HEK293T (cell line): ENCODE measurements around the gene DMD.

Source experiments
- CTCF ChIA-PET: fragments of 350-600 bp; formaldehyde crosslinking; extraction: SDS; loops from one replicate; lab custom pipeline; 2021; ENCODE audit warnings: antibody characterized with exemption, inconsistent platforms; lab: Yijun Ruan, JAX
- POLR2A ChIA-PET: fragments of 350-600 bp; formaldehyde crosslinking; extraction: SDS; loops from one replicate; lab custom pipeline; 2020; ENCODE audit warnings: antibody characterized with exemption, inconsistent platforms; lab: Yijun Ruan, JAX
- DNase-seq: peaks from one replicate; pipeline ENCODE4 v3.0.0; 2012; ENCODE audit warnings: mixed read lengths; ENCODE audit errors: extremely low spot score
- ARNT ChIP-seq: fragments of 450-650 bp; IDR thresholded peaks from 2 replicates; pipeline ENCODE4 v1.6.1; 2017; ENCODE audit warnings: mild to moderate bottlenecking
- BHLHE40 ChIP-seq: fragments of 450-650 bp; IDR thresholded peaks from 2 replicates; pipeline ENCODE4 v1.6.1; 2016; ENCODE audit warnings: mild to moderate bottlenecking, moderate library complexity, borderline replicate concordance
- CTBP1 ChIP-seq: fragments of 450-650 bp; IDR thresholded peaks from 2 replicates; pipeline ENCODE4 v1.6.1; 2016; ENCODE audit warnings: borderline replicate concordance
- ELF4 ChIP-seq: fragments of 450-650 bp; IDR thresholded peaks from 2 replicates; pipeline ENCODE4 v1.6.1; 2017; ENCODE audit warnings: antibody characterized with exemption
- FOXA1 ChIP-seq: fragments of 450-650 bp; IDR thresholded peaks from 2 replicates; pipeline ENCODE4 v1.6.1; 2016; ENCODE audit warnings: mild to moderate bottlenecking
- FOXK2 ChIP-seq: fragments of 450-650 bp; IDR thresholded peaks from 2 replicates; pipeline ENCODE4 v1.6.1; 2016; ENCODE audit warnings: mild to moderate bottlenecking
- FOXM1 ChIP-seq: fragments of 450-650 bp; IDR thresholded peaks from 2 replicates; pipeline ENCODE4 v1.6.1; 2017; ENCODE audit warnings: mild to moderate bottlenecking, borderline replicate concordance
- HDGF ChIP-seq: fragments of 450-650 bp; IDR thresholded peaks from 2 replicates; pipeline ENCODE4 v1.6.1; 2017; ENCODE audit warnings: antibody characterized with exemption, borderline replicate concordance
- L3MBTL2 ChIP-seq: fragments of 450-650 bp; conservative IDR thresholded peaks from 2 replicates; pipeline ENCODE4 v1.6.1; 2016; ENCODE audit warnings: mild to moderate bottlenecking
- LEF1 ChIP-seq: fragments of 450-650 bp; IDR thresholded peaks from 2 replicates; pipeline ENCODE4 v1.6.1; 2017; ENCODE audit warnings: mild to moderate bottlenecking, borderline replicate concordance
- NFRKB ChIP-seq: fragments of 450-650 bp; IDR thresholded peaks from 2 replicates; pipeline ENCODE4 v1.6.1; 2016; ENCODE audit warnings: mild to moderate bottlenecking, moderate library complexity
- SP1 ChIP-seq: fragments of 450-650 bp; IDR thresholded peaks from 2 replicates; pipeline ENCODE4 v1.6.1; 2017
- SUZ12 ChIP-seq: fragments of 450-650 bp; IDR thresholded peaks from 2 replicates; pipeline ENCODE4 v1.6.1; 2016; ENCODE audit warnings: mild to moderate bottlenecking
- TARDBP ChIP-seq: fragments of 450-650 bp; IDR thresholded peaks from 2 replicates; pipeline ENCODE4 v1.6.1; 2016
- ZNF384 ChIP-seq: fragments of 450-650 bp; IDR thresholded peaks from 2 replicates; pipeline ENCODE4 v1.6.1; 2016
- TF ChIP-seq, protein P1 (sequence below): fragments of 450-650 bp; IDR thresholded peaks from 2 replicates; pipeline ENCODE4 v1.6.1; 2016

The DMD gene

DNA sequence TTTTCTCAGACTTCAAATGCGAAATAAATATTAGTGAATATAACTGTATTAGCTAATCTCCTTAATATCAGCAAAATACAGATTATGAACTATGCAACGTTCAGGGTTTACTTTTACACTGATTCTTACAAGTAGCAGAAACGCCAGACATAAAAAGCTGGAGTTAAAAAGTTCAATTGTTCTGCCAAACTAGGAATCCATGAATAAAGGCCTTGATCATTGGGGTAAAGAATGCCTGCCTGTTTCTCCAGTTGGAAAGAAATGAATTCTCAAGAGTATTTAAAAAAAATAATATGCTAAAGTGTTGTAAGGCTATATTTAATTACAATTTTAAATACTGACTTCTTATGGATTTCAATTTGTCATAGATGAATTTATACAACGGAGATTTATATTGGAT, 612.2 kb downstream of the DMD start:
- ChIA-PET POLR2A (no interaction called here), CTCF (no interaction called here)
- TF ChIP-seq TARDBP (no peak), BHLHE40 (no peak), SUZ12 (no peak), ELF4 (no peak), FOXA1 (no peak), ZNF384 (no peak), NFRKB (no peak), SP1 (no peak), L3MBTL2 (no peak), FOXK2 (no peak), CTBP1 (no peak), LEF1 (no peak), FOXM1 (no peak), HDGF (no peak), ARNT (no peak)
- TF ChIP-seq, protein P1, sequence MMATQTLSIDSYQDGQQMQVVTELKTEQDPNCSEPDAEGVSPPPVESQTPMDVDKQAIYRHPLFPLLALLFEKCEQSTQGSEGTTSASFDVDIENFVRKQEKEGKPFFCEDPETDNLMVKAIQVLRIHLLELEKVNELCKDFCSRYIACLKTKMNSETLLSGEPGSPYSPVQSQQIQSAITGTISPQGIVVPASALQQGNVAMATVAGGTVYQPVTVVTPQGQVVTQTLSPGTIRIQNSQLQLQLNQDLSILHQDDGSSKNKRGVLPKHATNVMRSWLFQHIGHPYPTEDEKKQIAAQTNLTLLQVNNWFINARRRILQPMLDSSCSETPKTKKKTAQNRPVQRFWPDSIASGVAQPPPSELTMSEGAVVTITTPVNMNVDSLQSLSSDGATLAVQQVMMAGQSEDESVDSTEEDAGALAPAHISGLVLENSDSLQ: no peak
- DNase-seq: no peak

DNA sequence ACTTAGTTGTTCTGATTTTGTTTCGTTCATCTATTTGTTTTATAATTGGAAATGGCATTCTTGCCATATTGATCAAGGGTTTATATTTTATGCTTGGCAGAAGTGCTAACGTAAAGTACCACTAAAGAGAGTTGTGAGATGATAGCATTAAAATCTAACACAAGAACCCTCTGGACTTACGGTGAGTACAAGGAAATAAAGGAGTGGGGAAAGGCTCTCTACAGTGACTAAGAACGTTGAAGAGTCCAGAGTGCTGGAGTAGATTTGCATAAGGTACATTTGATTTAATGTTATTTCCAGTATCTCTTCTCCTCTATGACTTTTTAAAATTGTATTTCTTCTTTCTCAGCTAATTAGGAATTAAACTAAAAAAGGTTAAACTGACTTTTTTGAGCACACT, 612.6 kb downstream of the DMD start:
- TF ChIP-seq, protein P1: no peak
- TF ChIP-seq SP1 (no peak), L3MBTL2 (no peak), NFRKB (no peak), CTBP1 (no peak), FOXK2 (no peak), TARDBP (no peak), ZNF384 (no peak)
- POLR2A ChIA-PET: no interaction called here
- CTCF ChIA-PET: no interaction called here
- DNase-seq: no peak

DNA sequence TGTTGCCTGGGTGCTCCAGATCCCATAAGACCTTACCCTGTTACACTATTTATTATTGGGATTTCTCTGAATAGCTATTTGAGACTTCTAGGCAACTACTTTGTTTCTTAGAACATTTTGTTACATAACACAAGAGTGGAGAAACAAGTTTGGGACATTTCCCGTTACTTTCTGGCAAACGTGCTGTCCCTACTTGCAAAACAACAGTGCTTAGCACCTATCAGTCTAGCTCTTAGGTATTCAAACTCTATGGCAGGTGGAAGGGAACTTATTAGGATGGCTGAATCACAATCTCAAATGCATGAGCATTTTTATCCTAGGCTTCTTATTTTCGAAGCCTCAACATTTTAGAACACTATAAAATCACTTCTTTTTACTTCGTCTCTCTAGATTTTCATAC, 613.6 kb downstream of the DMD start:
- TF ChIP-seq L3MBTL2: no peak
- DNase-seq: no peak
- POLR2A ChIA-PET: no interaction called here
- CTCF ChIA-PET: no interaction called here

DNA sequence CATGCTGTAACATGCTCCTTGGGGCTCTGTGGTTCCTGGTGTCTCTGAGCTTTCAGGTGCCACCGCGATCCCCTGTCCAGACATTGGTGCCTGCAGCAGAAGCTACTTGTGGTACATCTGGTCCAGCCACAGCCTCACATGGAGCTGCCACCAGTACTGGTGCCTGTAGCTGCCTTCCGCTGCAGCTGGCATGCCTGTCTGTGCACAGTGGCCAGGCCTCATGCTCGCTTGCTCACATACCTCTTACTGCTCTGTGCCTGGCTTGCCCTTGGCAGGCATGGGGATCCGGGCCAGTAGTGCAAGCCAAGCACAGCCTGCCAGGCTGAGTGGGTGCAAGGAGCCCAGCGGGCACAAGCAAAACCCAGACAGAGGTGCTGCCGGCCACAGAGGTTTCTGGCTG, 618.6 kb downstream of the DMD start:
- no peak for DNase-seq
- TF ChIP-seq TARDBP (no peak), ZNF384 (no peak), L3MBTL2 (no peak), BHLHE40 (no peak), ELF4 (no peak), SUZ12 (no peak), HDGF (no peak), ARNT (no peak), FOXM1 (no peak), SP1 (no peak), FOXA1 (no peak)
- TF ChIP-seq, protein P1: no peak
- ChIA-PET CTCF (no interaction called here), POLR2A (no interaction called here)

DNA sequence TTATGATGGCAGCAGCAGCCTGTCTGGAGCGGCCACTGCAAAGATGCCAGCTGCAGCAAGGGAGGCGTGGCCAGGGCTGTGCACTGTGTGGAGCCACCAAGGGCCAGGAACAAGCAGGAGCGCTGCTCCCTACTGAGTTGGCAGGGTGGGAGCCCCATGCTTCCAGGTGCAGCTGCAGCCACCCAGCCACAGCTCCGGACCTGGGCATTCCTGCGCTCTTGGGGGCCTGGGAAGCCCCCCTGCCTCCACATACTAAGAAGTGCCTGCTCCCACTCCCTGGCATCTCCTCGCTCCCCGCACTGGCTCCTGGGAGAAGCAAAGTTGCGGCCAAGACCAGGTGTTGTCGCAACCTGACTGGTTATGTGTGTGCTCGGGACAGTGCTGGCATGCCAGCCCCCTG, 619.8 kb downstream of the DMD start:
- POLR2A ChIA-PET: no interaction called here

DNA sequence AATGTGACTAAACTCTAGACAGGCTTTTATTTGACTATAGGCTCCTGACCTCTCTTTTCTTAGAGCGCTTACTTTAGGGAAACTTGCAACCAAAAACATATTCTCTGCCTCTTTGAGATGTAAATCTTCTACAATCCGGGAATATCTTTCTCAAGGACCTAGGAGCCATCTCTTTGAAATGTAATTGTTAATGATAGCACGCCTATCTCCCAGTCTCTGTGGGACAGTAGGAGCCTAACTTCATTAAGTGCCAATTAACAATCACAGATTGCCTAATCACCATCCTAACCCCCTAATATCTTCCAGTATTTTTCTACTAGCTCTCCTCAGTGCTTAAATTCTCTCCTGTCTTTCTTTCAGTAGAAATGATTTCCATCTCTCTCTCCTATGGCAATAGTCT, 628.6 kb downstream of the DMD start:
- no peak for TF ChIP-seq HDGF
- ChIA-PET CTCF (no interaction called here), POLR2A (no interaction called here)
- DNase-seq: no peak

More for the DNA sequence above, 619.8 kb downstream of the DMD start:
- DNase-seq: no peak
- TF ChIP-seq ZNF384 (no peak), FOXA1 (no peak), SP1 (no peak), SUZ12 (no peak)
- CTCF ChIA-PET: no interaction called here

DNA sequence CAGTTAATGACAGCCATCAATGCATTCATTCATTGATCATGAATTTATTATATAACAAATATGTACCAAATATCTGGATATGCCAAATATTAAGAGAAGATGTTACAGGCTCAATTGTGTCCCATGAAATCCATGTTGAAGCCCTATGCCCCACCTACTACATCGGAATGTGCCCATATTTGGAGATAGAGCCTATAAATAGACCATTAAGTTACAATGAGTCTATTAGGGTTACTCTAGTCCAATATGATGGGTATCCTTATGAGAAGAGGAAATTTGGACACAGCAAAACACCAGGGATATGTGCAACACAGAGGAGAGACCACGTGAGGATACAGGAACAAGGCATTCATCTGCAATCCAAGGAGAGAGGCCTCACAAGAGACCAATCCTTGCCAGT, 634.5 kb downstream of the DMD start:
- ChIA-PET POLR2A (no interaction called here), CTCF (no interaction called here)
- TF ChIP-seq CTBP1 (no peak), ZNF384 (no peak), L3MBTL2 (no peak), HDGF (no peak)
- TF ChIP-seq, protein P1: no peak
- no peak for DNase-seq
